Loucy (cell line): Measurements from ENCODE around the gene PLAU.
A peak's percentile ranks its signal among the peaks of the same experiment; 100 is the strongest.

ENCODE experiments used
- H2AFZ ChIP-seq: fragments of 200-600 bp; sonication (generic); 2 replicates; pipeline ENCODE4 v1.6.0; 2016; ENCODE audit warnings: antibody characterized with exemption, mild to moderate bottlenecking, low read length, moderate library complexity
- H3F3A ChIP-seq: fragments of 200-600 bp; 2 replicates; pipeline ENCODE4 v1.6.0; 2016; ENCODE audit warnings: antibody characterized with exemption, low read depth, mild to moderate bottlenecking
- H3K27me3 ChIP-seq: fragments of 200-600 bp; sonication (generic); 2 replicates; pipeline ENCODE4 v1.6.1; 2014; ENCODE audit warnings: low read length, mild to moderate bottlenecking; ENCODE audit not compliant: insufficient read depth, poor library complexity, severe bottlenecking
- H3K36me3 ChIP-seq: fragments of 200-600 bp; sonication (generic); 2 replicates; pipeline ENCODE4 v1.6.1; 2016; ENCODE audit warnings: low read length; ENCODE audit not compliant: insufficient read depth
- H3K4me1 ChIP-seq: fragments of 200-600 bp; sonication (generic); 2 replicates; pipeline ENCODE4 v1.5.1; 2014; ENCODE audit warnings: low read length, mild to moderate bottlenecking; ENCODE audit not compliant: insufficient read depth, poor library complexity, severe bottlenecking
- H3K4me2 ChIP-seq: fragments of 200-600 bp; sonication (generic); 2 replicates; pipeline ENCODE4 v1.6.0; 2014; ENCODE audit warnings: antibody characterized with exemption, low read length, low read depth, mild to moderate bottlenecking; ENCODE audit not compliant: poor library complexity, severe bottlenecking
- H3K4me3 ChIP-seq: fragments of 200-600 bp; sonication (generic); 2 replicates; pipeline ENCODE4 v1.5.1; 2014; ENCODE audit warnings: low read length, mild to moderate bottlenecking, mixed read lengths; ENCODE audit not compliant: poor library complexity, severe bottlenecking
- H3K79me2 ChIP-seq: fragments of 200-600 bp; sonication (generic); 2 replicates; pipeline ENCODE4 v1.6.1; 2014; ENCODE audit warnings: low read length; ENCODE audit not compliant: insufficient read depth
- H3K9ac ChIP-seq: fragments of 200-600 bp; sonication (generic); 2 replicates; pipeline ENCODE4 v1.6.0; 2014; ENCODE audit warnings: mild to moderate bottlenecking, low read depth, low read length, moderate library complexity; ENCODE audit not compliant: poor library complexity, severe bottlenecking
- H3K9me2 ChIP-seq: fragments of 200-600 bp; sonication (generic); replicated peaks from 2 replicates; pipeline ENCODE4 v1.6.1; 2016; ENCODE audit warnings: low read depth, low read length, mixed read lengths
- H3K9me3 ChIP-seq: fragments of 200-600 bp; sonication (generic); 2 replicates; pipeline ENCODE4 v1.6.1; 2014; ENCODE audit warnings: mild to moderate bottlenecking, antibody characterized with exemption, low read length, low read depth; ENCODE audit not compliant: insufficient read depth
- H4K20me1 ChIP-seq: fragments of 200-600 bp; sonication (generic); 2 replicates; pipeline ENCODE4 v1.6.0; 2014; ENCODE audit warnings: antibody characterized with exemption, low read length, mild to moderate bottlenecking; ENCODE audit not compliant: insufficient read depth, poor library complexity, severe bottlenecking
- EZH2phosphoT487 ChIP-seq: fragments of 200-600 bp; IDR thresholded peaks from 2 replicates; pipeline ENCODE4 v1.6.1; 2018; ENCODE audit warnings: antibody characterized with exemption, mild to moderate bottlenecking, moderate library complexity, borderline replicate concordance
- TF ChIP-seq, protein P1 (sequence below): fragments of 200-600 bp; sonication (generic); conservative IDR thresholded peaks from 2 replicates; pipeline ENCODE4 v1.5.1; 2014; ENCODE audit warnings: mild to moderate bottlenecking, antibody characterized with exemption, low read length

PLAU gene

DNA sequence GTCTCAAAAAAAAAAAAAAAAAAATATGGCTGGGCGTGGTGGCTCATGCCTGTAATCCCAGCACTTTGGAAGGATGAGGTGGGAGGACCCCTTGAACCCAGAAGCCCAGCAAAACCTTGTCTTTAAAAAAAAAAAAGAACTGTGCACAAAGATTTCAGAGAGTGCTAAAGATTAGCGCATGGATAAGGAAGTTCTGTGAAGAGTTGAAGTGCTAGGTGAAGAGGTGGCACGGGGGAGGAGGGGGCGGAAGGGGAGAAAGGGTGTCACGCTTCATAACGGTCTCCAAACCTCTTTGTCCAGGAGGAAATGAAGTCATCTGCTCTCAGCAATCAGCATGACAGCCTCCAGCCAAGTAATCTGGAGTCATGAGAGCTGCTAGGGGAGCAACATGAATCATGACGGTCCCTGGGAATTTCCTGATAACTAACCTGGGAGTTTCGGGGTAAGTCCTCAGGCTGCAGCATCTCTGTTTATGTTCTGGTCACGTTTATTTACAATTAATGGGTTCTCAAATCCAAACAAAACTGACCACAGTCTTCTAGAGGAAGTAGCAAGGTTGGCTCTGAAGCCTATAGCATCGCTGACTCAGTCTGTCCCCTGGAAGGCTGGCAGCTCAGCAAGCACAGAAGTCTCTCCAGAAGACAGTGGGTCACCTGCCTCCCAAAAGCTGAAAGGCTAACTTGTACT is 1.9 kb upstream of the PLAU start:
- Histone ChIP-seq H3K36me3 (no peaks in the 10 kb centered on the region; the same call in 1 of the 2 replicates), H2AFZ (peak overlapping the region; percentile 59), H3K4me3 (peak overlapping the region; percentile 82), H3K4me1 (peaks cover 36% of the 10 kb centered on the region), H3K9me3 (no peaks in the 10 kb centered on the region), H3F3A (no peaks in the 10 kb centered on the region), H4K20me1 (peaks cover 8% of the 10 kb centered on the region), H3K9ac (peak overlapping the region; percentile 95), H3K27me3 (no peaks in the 10 kb centered on the region), H3K4me2 (peak overlapping the region; percentile 99), H3K79me2 (peaks cover 26% of the 10 kb centered on the region), H3K9me2 (no peaks in the 10 kb centered on the region)
- no peak for TF ChIP-seq EZH2phosphoT487
- TF ChIP-seq, protein P1, sequence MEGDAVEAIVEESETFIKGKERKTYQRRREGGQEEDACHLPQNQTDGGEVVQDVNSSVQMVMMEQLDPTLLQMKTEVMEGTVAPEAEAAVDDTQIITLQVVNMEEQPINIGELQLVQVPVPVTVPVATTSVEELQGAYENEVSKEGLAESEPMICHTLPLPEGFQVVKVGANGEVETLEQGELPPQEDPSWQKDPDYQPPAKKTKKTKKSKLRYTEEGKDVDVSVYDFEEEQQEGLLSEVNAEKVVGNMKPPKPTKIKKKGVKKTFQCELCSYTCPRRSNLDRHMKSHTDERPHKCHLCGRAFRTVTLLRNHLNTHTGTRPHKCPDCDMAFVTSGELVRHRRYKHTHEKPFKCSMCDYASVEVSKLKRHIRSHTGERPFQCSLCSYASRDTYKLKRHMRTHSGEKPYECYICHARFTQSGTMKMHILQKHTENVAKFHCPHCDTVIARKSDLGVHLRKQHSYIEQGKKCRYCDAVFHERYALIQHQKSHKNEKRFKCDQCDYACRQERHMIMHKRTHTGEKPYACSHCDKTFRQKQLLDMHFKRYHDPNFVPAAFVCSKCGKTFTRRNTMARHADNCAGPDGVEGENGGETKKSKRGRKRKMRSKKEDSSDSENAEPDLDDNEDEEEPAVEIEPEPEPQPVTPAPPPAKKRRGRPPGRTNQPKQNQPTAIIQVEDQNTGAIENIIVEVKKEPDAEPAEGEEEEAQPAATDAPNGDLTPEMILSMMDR = no peak

DNA sequence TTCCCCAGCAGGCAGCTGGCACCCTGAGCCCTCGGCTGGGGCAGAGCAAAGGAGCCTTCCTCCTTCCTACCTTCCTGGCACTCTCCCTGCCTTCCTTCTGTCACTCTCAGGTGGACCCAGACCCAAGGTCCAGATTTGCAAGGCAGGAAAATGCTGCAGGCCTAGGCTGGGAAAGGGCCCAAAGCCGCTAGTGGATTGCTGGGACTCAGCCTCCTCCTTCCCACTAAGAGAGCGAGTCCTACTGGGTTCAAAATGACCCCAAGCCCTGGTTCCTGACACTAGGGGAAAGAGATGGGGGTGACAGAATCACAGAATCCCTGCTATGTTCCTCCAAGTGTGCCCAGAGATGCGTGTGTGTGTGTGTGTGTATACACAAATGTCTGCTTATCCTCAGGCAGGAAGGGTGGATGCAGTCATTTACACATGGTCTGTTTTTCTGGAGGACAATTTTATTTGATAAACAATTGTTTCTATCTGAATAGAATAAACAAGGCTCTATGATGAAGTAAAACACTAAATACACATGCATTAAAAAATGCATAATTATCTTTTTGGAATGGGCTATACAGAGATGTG is 1.3 kb upstream of the PLAU start:
- Histone ChIP-seq H3K9ac (peak overlapping the region; percentile 95), H3K27me3 (no peaks in the 10 kb centered on the region), H3K4me1 (peaks cover 36% of the 10 kb centered on the region), H3K4me2 (peak overlapping the region; percentile 99), H2AFZ (peak overlapping the region; percentile 59), H3K4me3 (peak overlapping the region; percentile 82), H3F3A (no peaks in the 10 kb centered on the region), H3K79me2 (peaks cover 26% of the 10 kb centered on the region), H3K9me3 (no peaks in the 10 kb centered on the region), H4K20me1 (peaks cover 8% of the 10 kb centered on the region), H3K36me3 (no peaks in the 10 kb centered on the region; the same call in 1 of the 2 replicates), H3K9me2 (no peaks in the 10 kb centered on the region)
- TF ChIP-seq, protein P1 = no peak
- TF ChIP-seq EZH2phosphoT487 = no peak

DNA sequence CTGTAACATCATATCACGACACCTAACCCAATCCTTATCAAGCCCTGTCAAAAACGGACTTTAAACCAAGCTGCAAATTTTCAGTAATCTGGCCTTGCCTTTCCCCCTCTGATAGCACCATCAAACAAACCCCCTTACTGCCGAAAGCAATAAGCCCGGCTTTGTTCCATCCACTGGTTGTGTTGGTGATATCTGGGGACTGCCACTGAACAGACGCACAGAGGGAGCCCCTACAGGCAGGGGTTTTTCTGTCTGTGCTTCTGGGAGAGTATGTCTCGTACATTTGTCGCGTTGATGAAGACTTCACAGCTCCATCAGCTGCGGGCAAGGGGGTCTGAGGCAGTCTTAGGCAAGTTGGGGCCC is 550 bp upstream of the PLAU start:
- Histone ChIP-seq H3K9me3 (no peaks in the 10 kb centered on the region), H3K36me3 (no peaks in the 10 kb centered on the region; the same call in 1 of the 2 replicates), H3K4me2 (peak overlapping the region; percentile 99), H3K27me3 (no peaks in the 10 kb centered on the region), H3F3A (no peaks in the 10 kb centered on the region), H4K20me1 (peaks cover 8% of the 10 kb centered on the region), H3K9ac (peak overlapping the region; percentile 95), H3K4me3 (peak overlapping the region; percentile 82), H3K79me2 (peaks cover 26% of the 10 kb centered on the region), H3K9me2 (no peaks in the 10 kb centered on the region), H2AFZ (peak overlapping the region; percentile 77), H3K4me1 (peaks cover 36% of the 10 kb centered on the region)
- TF ChIP-seq, protein P1 = peak; percentile 49
- no peak for TF ChIP-seq EZH2phosphoT487
